Measurements from ENCODE around the gene DUSP2.

DNA sequence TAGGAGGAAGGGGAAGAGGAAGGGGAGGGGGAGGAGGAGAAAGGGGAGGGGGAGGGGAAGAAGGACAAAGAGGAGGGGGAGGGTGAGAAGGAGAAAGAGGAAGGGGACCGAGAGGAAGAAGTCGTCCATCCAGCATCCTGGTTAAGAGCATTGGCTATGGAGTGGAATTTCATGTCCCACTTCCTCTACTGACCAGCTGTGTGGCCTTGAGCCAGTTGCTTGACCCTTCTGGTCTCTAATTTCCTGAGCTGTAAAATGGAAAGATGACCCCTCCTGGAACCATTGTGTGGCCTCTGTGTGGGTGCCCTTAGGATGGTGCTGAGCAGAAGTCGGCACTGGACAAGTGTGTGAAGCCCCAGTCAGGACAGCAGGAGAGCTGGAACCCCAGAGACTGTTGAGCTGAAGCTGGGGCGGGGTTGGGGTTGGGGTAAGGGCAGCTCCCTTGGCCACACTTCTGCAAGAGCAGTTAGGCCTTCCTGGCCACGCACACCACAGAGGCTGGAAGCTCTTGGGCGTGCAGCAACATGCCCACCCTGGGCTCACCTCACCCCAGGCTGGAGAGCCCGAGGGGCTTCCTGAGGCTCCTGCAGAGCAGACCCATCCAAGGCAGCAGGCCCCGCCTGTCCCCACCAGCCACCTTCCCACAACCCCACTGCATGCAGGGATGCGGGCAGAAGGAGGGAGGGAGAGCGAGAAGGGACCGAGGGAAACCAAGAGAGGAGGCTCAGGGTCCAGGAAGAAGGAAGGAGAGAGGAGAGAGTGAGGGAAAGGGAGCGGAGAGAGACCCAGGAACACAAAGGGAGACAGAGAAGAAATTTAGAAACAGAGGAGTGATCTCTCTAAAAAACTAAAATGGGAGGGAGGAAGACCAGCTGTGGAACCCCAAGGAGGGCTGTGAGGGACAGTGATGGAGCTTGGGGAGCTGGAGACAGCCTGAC, 45.1 kb downstream of the DUSP2 start:
- TF ChIP-seq POLR2AphosphoS5 (IDR thresholded peaks at IDR 0.05): no peak
- TF ChIP-seq, protein P1, sequence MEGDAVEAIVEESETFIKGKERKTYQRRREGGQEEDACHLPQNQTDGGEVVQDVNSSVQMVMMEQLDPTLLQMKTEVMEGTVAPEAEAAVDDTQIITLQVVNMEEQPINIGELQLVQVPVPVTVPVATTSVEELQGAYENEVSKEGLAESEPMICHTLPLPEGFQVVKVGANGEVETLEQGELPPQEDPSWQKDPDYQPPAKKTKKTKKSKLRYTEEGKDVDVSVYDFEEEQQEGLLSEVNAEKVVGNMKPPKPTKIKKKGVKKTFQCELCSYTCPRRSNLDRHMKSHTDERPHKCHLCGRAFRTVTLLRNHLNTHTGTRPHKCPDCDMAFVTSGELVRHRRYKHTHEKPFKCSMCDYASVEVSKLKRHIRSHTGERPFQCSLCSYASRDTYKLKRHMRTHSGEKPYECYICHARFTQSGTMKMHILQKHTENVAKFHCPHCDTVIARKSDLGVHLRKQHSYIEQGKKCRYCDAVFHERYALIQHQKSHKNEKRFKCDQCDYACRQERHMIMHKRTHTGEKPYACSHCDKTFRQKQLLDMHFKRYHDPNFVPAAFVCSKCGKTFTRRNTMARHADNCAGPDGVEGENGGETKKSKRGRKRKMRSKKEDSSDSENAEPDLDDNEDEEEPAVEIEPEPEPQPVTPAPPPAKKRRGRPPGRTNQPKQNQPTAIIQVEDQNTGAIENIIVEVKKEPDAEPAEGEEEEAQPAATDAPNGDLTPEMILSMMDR (IDR thresholded peaks at IDR 0.05): no peak
